GM12878 (cell line): ENCODE results near the gene SASH3.

Source experiments
- CHD2 ChIP-seq: IDR thresholded peaks from 2 replicates; pipeline ENCODE4 v1.6.1; 2011; ENCODE audit warnings: low read depth, low read length, improper control_type of control experiment, borderline replicate concordance
- EZH2 ChIP-seq: IDR thresholded peaks from 2 replicates; pipeline ENCODE4 v1.6.1; 2012; ENCODE audit warnings: low read depth, mild to moderate bottlenecking, control low read depth, inconsistent platforms, low read length, borderline replicate concordance; ENCODE audit not compliant: control insufficient read depth
- FOS ChIP-seq: IDR thresholded peaks from 3 replicates; pipeline ENCODE4 v1.6.1; 2011; ENCODE audit warnings: borderline replicate concordance; ENCODE audit not compliant: insufficient read length; ENCODE audit errors: extremely low read depth
- FOXK2 ChIP-seq: fragments of 450-650 bp; IDR thresholded peaks from 2 replicates; pipeline ENCODE4 v1.6.1; 2017; ENCODE audit warnings: mild to moderate bottlenecking, moderate library complexity
- HCFC1 ChIP-seq: fragments of 150-350 bp; IDR thresholded peaks from 2 replicates; pipeline ENCODE4 v1.6.1; 2014; ENCODE audit warnings: low read length
- NBN ChIP-seq: fragments of 450-650 bp; IDR thresholded peaks from 2 replicates; pipeline ENCODE4 v1.6.1; 2016
- POLR2A ChIP-seq: IDR thresholded peaks from 2 replicates; pipeline ENCODE4 v1.6.1; 2011; ENCODE audit warnings: low read depth, mild to moderate bottlenecking, low read length
- RB1 ChIP-seq: fragments of 450-650 bp; formaldehyde crosslinking; IDR thresholded peaks from 2 replicates; pipeline ENCODE4 v1.6.1; 2017; ENCODE audit warnings: mild to moderate bottlenecking, borderline replicate concordance
- RELA ChIP-seq: fragments of 450-650 bp; IDR thresholded peaks from 2 replicates; pipeline ENCODE4 v1.8.0; 2014; ENCODE audit warnings: borderline replicate concordance; ENCODE audit not compliant: partially characterized antibody
- TCF3 ChIP-seq: IDR thresholded peaks from 2 replicates; pipeline ENCODE4 v1.6.1; 2012; ENCODE audit warnings: low read depth, mild to moderate bottlenecking, low read length, borderline replicate concordance; ENCODE audit not compliant: insufficient read depth
- YY1 ChIP-seq: IDR thresholded peaks from 2 replicates; pipeline ENCODE4 v1.6.1; 2011; ENCODE audit warnings: low read depth, mild to moderate bottlenecking, low read length
- TF ChIP-seq, protein P1 (sequence below), 3 experiments: IDR thresholded peaks in 2 of 3; conservative IDR thresholded peaks in 1 of 3; 2 replicates each; pipeline ENCODE4 v1.5.1; 2011; ENCODE audit warnings: low read depth in 3 of 3, low read length in 3 of 3, mild to moderate bottlenecking in 3 of 3, control low read depth in 2 of 3, moderate library complexity in 2 of 3, inconsistent platforms in 1 of 3, mixed read lengths in 1 of 3; ENCODE audit not compliant: control insufficient read depth in 2 of 3, insufficient read depth in 1 of 3; ENCODE audit errors: extremely low read depth in 1 of 3
- TF ChIP-seq, protein P2 (sequence below): IDR thresholded peaks from 2 replicates; pipeline ENCODE4 v1.6.1; 2012; ENCODE audit warnings: low read depth, low read length, improper control_type of control experiment

DNA sequence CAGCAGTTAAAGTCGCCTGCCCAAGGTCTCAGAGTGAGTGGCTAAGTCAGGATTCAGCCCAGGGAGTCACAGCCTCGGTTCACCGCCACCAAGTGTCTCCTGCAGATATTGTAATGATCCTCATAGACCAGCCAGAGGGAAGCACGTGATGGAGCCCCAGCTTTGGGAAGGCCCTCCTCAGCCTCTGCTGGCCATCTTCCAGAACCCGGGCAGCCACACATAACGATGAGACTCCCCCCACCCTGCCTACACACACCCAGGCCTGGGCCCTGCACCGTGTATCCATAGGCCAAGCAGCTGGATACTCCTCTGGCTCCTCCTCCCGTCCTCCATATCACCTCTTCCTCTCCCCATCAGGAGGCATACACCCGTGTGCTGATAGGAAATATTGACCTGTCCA is 19.6 kb upstream of the SASH3 start:
- TF ChIP-seq, protein P1, sequence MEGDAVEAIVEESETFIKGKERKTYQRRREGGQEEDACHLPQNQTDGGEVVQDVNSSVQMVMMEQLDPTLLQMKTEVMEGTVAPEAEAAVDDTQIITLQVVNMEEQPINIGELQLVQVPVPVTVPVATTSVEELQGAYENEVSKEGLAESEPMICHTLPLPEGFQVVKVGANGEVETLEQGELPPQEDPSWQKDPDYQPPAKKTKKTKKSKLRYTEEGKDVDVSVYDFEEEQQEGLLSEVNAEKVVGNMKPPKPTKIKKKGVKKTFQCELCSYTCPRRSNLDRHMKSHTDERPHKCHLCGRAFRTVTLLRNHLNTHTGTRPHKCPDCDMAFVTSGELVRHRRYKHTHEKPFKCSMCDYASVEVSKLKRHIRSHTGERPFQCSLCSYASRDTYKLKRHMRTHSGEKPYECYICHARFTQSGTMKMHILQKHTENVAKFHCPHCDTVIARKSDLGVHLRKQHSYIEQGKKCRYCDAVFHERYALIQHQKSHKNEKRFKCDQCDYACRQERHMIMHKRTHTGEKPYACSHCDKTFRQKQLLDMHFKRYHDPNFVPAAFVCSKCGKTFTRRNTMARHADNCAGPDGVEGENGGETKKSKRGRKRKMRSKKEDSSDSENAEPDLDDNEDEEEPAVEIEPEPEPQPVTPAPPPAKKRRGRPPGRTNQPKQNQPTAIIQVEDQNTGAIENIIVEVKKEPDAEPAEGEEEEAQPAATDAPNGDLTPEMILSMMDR (IDR thresholded peaks at IDR 0.05 in 2 of 3, conservative IDR thresholded peaks at IDR 0.05 in 1 of 3; ENCODE audit: control insufficient read depth in 2 of 3, extremely low read depth in 1 of 3, insufficient read depth in 1 of 3, low read depth in 3 of 3, low read length in 3 of 3): no peak
- TF ChIP-seq, protein P2, sequence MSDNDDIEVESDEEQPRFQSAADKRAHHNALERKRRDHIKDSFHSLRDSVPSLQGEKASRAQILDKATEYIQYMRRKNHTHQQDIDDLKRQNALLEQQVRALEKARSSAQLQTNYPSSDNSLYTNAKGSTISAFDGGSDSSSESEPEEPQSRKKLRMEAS: no peak
- TF ChIP-seq RELA: no peak
- no peak for TF ChIP-seq FOS
- no peak for TF ChIP-seq EZH2
- TF ChIP-seq CHD2: no peak
- no peak for TF ChIP-seq HCFC1
- TF ChIP-seq RB1: no peak
- TF ChIP-seq TCF3: no peak
- no peak for TF ChIP-seq YY1
- TF ChIP-seq NBN: no peak
- TF ChIP-seq POLR2A: no peak
- no peak for TF ChIP-seq FOXK2
